Measurements from ENCODE around the gene NDUFAF4.

NDUFAF4 gene

DNA sequence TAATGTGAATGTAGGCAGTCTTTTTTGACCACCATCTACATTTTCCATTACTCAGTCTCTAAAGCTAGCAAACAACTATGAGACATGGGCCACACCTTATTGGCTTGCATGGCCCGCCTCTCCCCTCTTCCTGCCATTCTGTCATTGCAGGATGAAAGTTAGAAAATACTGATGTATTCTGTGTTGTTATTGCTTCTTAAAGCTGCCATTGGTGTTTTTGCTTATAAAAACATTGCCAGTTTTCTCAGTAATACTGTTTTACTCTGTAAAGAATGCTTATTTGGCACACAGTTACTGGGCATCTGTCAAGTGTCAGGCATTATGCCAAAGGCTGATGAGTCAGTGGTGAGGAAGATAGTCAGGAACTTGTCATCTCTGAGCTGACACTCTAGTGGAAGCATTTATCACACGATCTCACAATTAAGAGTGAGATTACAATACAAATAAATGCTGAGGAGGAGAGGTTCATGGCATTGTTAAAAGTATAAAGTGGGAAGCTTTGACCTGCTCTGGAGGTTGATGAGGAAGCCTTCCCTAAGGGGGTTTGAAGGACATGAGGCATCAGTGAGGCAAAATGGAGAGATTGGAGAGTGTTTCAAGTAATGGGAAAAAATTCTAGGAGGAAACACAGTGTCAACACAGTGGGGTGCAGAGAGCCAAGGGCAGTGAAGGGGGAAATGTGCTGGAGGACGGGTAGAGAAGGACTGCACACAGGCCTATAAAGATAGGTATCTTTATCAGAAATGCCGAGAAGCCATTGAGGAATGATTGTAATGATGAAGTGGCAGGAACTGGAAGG, 41.5 kb upstream of the NDUFAF4 start:
- Mint-ChIP-seq H3K36me3 (ENCODE audit: low read depth) (no peaks in the 10 kb centered on the region), H3K4me3 (no peak overlapping the region), H3K9me3 (no peaks in the 10 kb centered on the region), H3K4me1 (no peaks in the 10 kb centered on the region), H3K27me3 (ENCODE audit: low read depth) (peaks cover 8% of the 10 kb centered on the region), H3K27ac (no peak overlapping the region)
- TF ChIP-seq, protein P1, sequence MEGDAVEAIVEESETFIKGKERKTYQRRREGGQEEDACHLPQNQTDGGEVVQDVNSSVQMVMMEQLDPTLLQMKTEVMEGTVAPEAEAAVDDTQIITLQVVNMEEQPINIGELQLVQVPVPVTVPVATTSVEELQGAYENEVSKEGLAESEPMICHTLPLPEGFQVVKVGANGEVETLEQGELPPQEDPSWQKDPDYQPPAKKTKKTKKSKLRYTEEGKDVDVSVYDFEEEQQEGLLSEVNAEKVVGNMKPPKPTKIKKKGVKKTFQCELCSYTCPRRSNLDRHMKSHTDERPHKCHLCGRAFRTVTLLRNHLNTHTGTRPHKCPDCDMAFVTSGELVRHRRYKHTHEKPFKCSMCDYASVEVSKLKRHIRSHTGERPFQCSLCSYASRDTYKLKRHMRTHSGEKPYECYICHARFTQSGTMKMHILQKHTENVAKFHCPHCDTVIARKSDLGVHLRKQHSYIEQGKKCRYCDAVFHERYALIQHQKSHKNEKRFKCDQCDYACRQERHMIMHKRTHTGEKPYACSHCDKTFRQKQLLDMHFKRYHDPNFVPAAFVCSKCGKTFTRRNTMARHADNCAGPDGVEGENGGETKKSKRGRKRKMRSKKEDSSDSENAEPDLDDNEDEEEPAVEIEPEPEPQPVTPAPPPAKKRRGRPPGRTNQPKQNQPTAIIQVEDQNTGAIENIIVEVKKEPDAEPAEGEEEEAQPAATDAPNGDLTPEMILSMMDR (IDR thresholded peaks at IDR 0.05; ENCODE audit: unreplicated experiment in 3 of 3): no peak

DNA sequence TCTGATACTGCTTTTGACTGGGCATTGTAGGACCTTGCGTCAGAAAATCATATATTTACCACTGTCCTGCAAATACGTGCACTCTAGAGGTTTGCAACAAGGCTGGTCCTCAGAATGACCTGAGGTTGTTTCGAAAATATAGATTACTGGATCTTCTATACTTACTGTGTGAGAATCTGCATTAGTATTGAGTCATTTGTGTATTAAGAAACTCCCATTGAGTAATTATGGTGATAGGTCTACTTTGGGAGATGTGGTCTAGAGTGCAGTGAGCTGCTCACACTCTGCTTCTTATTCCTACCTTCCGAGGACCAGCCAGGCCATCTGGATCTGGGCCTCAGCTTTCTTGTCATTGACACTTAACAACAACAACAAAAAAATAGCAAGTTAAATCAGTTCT, 36.4 kb upstream of the NDUFAF4 start:
- no peaks in the 10 kb centered on the region for H3K9me3 Mint-ChIP-seq
- TF ChIP-seq, protein P1 (IDR thresholded peaks at IDR 0.05; ENCODE audit: unreplicated experiment in 3 of 3): no peak

DNA sequence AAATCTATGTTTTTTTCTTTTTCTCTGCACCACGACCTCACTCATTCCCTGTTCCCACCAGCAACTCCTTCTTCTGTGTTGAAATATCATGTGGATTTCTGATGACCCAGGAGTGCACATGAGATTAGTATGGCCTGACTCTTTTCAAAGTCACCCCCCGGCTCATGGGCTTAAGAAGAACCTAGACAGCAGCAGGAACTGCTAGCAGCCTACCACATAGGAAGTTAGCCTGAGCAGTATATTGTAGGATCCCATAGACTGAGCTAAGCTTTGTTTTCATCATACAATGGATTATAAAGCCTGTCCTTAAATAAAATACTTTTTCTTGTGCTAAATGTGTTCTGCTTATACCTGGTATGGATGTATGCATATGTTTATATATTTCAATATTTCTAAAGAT, 33.5 kb upstream of the NDUFAF4 start:
- Mint-ChIP-seq H3K4me3 (no peak overlapping the region), H3K4me1 (peaks cover 5% of the 10 kb centered on the region), H3K27me3 (ENCODE audit: low read depth) (peaks cover 28% of the 10 kb centered on the region), H3K36me3 (ENCODE audit: low read depth) (no peaks in the 10 kb centered on the region), H3K9me3 (no peaks in the 10 kb centered on the region), H3K27ac (no peak overlapping the region)
- TF ChIP-seq, protein P1 (IDR thresholded peaks at IDR 0.05; ENCODE audit: unreplicated experiment in 3 of 3): no peak

More for the DNA sequence above, 36.4 kb upstream of the NDUFAF4 start:
- no peak overlapping the region for H3K27ac Mint-ChIP-seq
- H3K36me3 Mint-ChIP-seq (ENCODE audit: low read depth): no peaks in the 10 kb centered on the region
- H3K4me1 Mint-ChIP-seq: no peaks in the 10 kb centered on the region
- peaks cover 19% of the 10 kb centered on the region for H3K27me3 Mint-ChIP-seq (ENCODE audit: low read depth)
- no peak overlapping the region for H3K4me3 Mint-ChIP-seq

DNA sequence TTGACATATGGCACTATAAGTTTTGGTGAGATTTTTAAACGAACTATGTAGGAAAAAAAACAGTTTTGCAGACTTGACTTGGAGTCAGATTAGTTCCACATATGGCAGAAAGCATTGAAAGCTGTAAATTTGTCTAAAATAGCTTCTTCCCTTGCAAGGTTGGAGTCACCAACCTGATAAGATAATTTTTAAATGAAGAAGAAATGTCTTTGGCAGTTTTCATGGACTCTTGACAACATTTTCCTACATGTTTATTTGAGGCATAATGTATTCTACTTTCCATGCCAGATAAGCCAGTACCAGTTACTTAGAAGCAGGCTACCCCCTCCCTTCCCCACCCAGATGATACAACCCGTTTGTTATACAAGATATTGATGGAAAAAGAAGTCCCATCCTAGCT, 32.0 kb upstream of the NDUFAF4 start:
- H3K36me3 Mint-ChIP-seq (ENCODE audit: low read depth): no peaks in the 10 kb centered on the region
- TF ChIP-seq, protein P1 (IDR thresholded peaks at IDR 0.05; ENCODE audit: unreplicated experiment in 3 of 3): no peak
- peaks cover 34% of the 10 kb centered on the region for H3K27me3 Mint-ChIP-seq (ENCODE audit: low read depth)
- peaks cover 13% of the 10 kb centered on the region for H3K4me1 Mint-ChIP-seq
- no peak overlapping the region for H3K27ac Mint-ChIP-seq
- no peak overlapping the region for H3K4me3 Mint-ChIP-seq
- no peaks in the 10 kb centered on the region for H3K9me3 Mint-ChIP-seq

DNA sequence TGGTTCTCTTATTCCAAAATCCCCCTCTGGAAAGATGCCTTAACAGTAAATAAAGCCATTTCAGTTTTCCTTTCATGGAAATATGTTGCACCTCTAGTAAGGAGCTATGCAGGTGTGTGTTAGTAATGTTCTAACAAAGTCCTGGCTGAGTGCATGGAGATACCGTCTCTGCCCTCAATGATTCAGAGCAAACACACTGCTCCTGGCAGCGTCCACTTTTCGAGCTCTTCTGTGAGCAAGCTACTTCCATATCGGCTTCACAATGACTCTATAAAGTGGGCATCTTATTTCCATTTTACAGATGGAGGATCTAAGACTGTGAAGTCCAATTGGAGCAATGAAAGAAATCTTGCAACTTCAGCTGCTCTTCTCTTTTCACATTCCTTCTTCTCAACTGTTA, 30.0 kb upstream of the NDUFAF4 start:
- H3K4me1 Mint-ChIP-seq: peaks cover 13% of the 10 kb centered on the region
- H3K27me3 Mint-ChIP-seq (ENCODE audit: low read depth): peaks cover 48% of the 10 kb centered on the region
- no peaks in the 10 kb centered on the region for H3K9me3 Mint-ChIP-seq
- H3K27ac Mint-ChIP-seq: no peak overlapping the region
- no peak overlapping the region for H3K4me3 Mint-ChIP-seq
- no peaks in the 10 kb centered on the region for H3K36me3 Mint-ChIP-seq (ENCODE audit: low read depth)
- TF ChIP-seq, protein P1 (IDR thresholded peaks at IDR 0.05; ENCODE audit: unreplicated experiment in 3 of 3): no peak

DNA sequence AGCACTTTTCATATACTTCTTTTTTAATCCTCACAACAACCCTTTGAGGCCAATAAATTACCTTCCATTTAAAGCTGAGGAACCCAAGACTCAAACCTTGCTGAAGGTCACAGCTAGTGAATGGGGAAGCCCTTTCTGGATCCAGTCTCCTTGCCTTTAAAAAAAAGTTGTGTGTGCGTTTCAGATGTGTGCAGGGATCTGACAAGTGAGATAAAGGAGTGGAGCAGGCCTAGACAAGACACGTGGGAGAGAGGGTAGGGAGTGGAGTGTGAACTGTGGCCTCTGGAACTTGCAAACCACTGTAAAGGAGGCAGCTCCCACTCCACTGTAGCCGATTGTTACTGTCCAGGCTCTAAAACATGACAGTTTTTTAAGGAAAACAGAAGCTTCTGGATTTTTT, 28.7 kb upstream of the NDUFAF4 start:
- H3K36me3 Mint-ChIP-seq (ENCODE audit: low read depth): no peaks in the 10 kb centered on the region
- TF ChIP-seq, protein P1 (IDR thresholded peaks at IDR 0.05; ENCODE audit: unreplicated experiment in 3 of 3): no peak
- H3K4me3 Mint-ChIP-seq: peak overlapping the region; percentile 14 to 96 (median 96)
- no peaks in the 10 kb centered on the region for H3K9me3 Mint-ChIP-seq
- H3K27me3 Mint-ChIP-seq (ENCODE audit: low read depth): peaks cover 60% of the 10 kb centered on the region
- peaks cover 13% of the 10 kb centered on the region for H3K4me1 Mint-ChIP-seq
- H3K27ac Mint-ChIP-seq: peak overlapping the region in 2 of 3 experiments; percentile 14 to 48

Data from nephron (organoid).